IMR-90 (cell line): ENCODE results near the gene PPP6R3. TPM values are rescaled to one million over a fixed set of nuclear protein-coding genes. Genes with fewer than 3 reads are reported as not detected.

Source experiments
- ATAC-seq: fragments of 200-7000 bp; cut with Tn5 transposase; 2 replicates; pipeline ENCODE4 v1.9.1; 2020; ENCODE audit warnings: low read depth, mild to moderate bottlenecking, moderate library complexity
- BruUV-seq: library from RNA; stranded (reverse); fragments of 400-500 nt; replicated peaks from 2 replicates; lab custom pipeline; 2021; lab: Mats Ljungman, UMichigan
- CTCF ChIA-PET: fragments of 300-600 bp; formaldehyde crosslinking; extraction: SDS; loops from one replicate; lab custom pipeline; 2021; ENCODE audit warnings: antibody characterized with exemption; lab: Yijun Ruan, JAX
- POLR2A ChIA-PET: fragments of 300-600 bp; sonication (Branson Sonifier 250); formaldehyde crosslinking; loops from one replicate; lab custom pipeline; 2022; ENCODE audit warnings: antibody characterized with exemption; ENCODE audit not compliant: unreplicated experiment; lab: Charles Lee
- DNase-seq: peaks from one replicate; pipeline ENCODE4 v3.0.0; 2013
- H2AFZ ChIP-seq: replicated peaks from 2 replicates; pipeline ENCODE3; 2013; ENCODE audit warnings: low read length, mild to moderate bottlenecking; ENCODE audit not compliant: poor library complexity
- H2AK5ac ChIP-seq: 2 replicates; pipeline ENCODE4 v1.6.1; 2013; ENCODE audit warnings: low read depth, low read length, inconsistent platforms
- H2AK9ac ChIP-seq: replicated peaks from 2 replicates; pipeline ENCODE3; 2013; ENCODE audit warnings: mild to moderate bottlenecking, low read depth, low read length, moderate library complexity; ENCODE audit not compliant: poor library complexity
- H2BK120ac ChIP-seq: 2 replicates; pipeline ENCODE4 v1.6.1; 2013; ENCODE audit warnings: low read depth, low read length, inconsistent platforms
- H2BK15ac ChIP-seq: 3 replicates; pipeline ENCODE4 v1.6.1; 2013; ENCODE audit warnings: low read depth, low read length, inconsistent platforms
- H2BK20ac ChIP-seq: 2 replicates; pipeline ENCODE4 v1.6.1; 2013; ENCODE audit warnings: low read depth, mild to moderate bottlenecking, inconsistent platforms, low read length, moderate library complexity
- H2BK5ac ChIP-seq: 2 replicates; pipeline ENCODE4 v1.6.1; 2013; ENCODE audit warnings: mild to moderate bottlenecking, low read depth, low read length, inconsistent platforms; ENCODE audit not compliant: poor library complexity, severe bottlenecking
- H3K14ac ChIP-seq: replicated peaks from 2 replicates; pipeline ENCODE4 v1.6.1; 2013; ENCODE audit warnings: low read depth, low read length, inconsistent platforms
- H3K18ac ChIP-seq: 2 replicates; pipeline ENCODE4 v1.6.1; 2013; ENCODE audit warnings: low read depth, low read length, control low read depth
- H3K23ac ChIP-seq: 2 replicates; pipeline ENCODE4 v1.6.1; 2013; ENCODE audit warnings: low read depth, low read length, inconsistent platforms
- H3K27ac ChIP-seq: 2 replicates; pipeline ENCODE4 v1.5.1; 2013; ENCODE audit warnings: mild to moderate bottlenecking, control low read depth, low read length; ENCODE audit not compliant: insufficient read depth
- H3K27me3 ChIP-seq: 2 replicates; pipeline ENCODE4 v1.6.1; 2013; ENCODE audit warnings: low read length; ENCODE audit not compliant: control insufficient read depth, insufficient read depth
- H3K36me3 ChIP-seq: 2 replicates; pipeline ENCODE4 v1.6.1; 2013; ENCODE audit warnings: low read length, mixed read lengths; ENCODE audit not compliant: control insufficient read depth, insufficient read depth
- H3K4ac ChIP-seq: 2 replicates; pipeline ENCODE4 v1.6.1; 2013; ENCODE audit warnings: low read depth, low read length, inconsistent platforms
- H3K4me1 ChIP-seq: 2 replicates; pipeline ENCODE4 v1.6.1; 2013; ENCODE audit warnings: low read length, mixed read lengths; ENCODE audit not compliant: control insufficient read depth, insufficient read depth
- H3K4me2 ChIP-seq: 2 replicates; pipeline ENCODE4 v1.6.1; 2013; ENCODE audit warnings: low read depth, mild to moderate bottlenecking, control low read depth, low read length, moderate library complexity
- H3K4me3 ChIP-seq: 2 replicates; pipeline ENCODE4 v1.5.1; 2013; ENCODE audit warnings: low read depth, mild to moderate bottlenecking, control low read depth, low read length, moderate library complexity; ENCODE audit not compliant: insufficient read depth
- H3K56ac ChIP-seq: 2 replicates; pipeline ENCODE4 v1.6.1; 2013; ENCODE audit warnings: low read length, inconsistent platforms; ENCODE audit not compliant: insufficient read depth; ENCODE audit errors: extremely low read depth
- H3K79me1 ChIP-seq, 2 experiments: 2 replicates each; pipeline ENCODE4 v1.6.1; 2013; ENCODE audit warnings: low read length in 2 of 2, inconsistent platforms in 1 of 2, low read depth in 1 of 2
- H3K9ac ChIP-seq: 2 replicates; pipeline ENCODE4 v1.6.1; 2013; ENCODE audit warnings: low read depth, low read length, control low read depth
- H3K9me1 ChIP-seq: 2 replicates; pipeline ENCODE4 v1.6.1; 2013; ENCODE audit warnings: low read length, inconsistent platforms; ENCODE audit not compliant: insufficient read depth
- H3K9me3 ChIP-seq: 2 replicates; pipeline ENCODE4 v1.6.1; 2013; ENCODE audit warnings: low read length; ENCODE audit not compliant: control insufficient read depth, insufficient read depth
- H4K20me1 ChIP-seq: 2 replicates; pipeline ENCODE4 v1.6.1; 2013; ENCODE audit warnings: low read length, inconsistent platforms; ENCODE audit not compliant: insufficient read depth
- H4K5ac ChIP-seq: 2 replicates; pipeline ENCODE4 v1.6.1; 2013; ENCODE audit warnings: mild to moderate bottlenecking, low read depth, low read length, control low read depth
- H4K8ac ChIP-seq, 2 experiments: 2 replicates each; pipeline ENCODE4 v1.6.1; 2013; ENCODE audit warnings: low read depth in 2 of 2, low read length in 2 of 2, control low read depth in 1 of 2, inconsistent platforms in 1 of 2
- H4K91ac ChIP-seq: 2 replicates; pipeline ENCODE4 v1.6.1; 2013; ENCODE audit warnings: low read depth, low read length, inconsistent platforms; ENCODE audit not compliant: insufficient read depth
- CEBPB ChIP-seq: IDR thresholded peaks from 2 replicates; pipeline ENCODE4 v1.6.1; 2012; ENCODE audit warnings: low read depth, low read length, improper control_type of control experiment
- FOS ChIP-seq: fragments of 150-350 bp; IDR thresholded peaks from 2 replicates; pipeline ENCODE4 v1.6.1; 2016; ENCODE audit warnings: low read depth, low read length
- MXI1 ChIP-seq: IDR thresholded peaks from 2 replicates; pipeline ENCODE4 v1.6.1; 2012; ENCODE audit warnings: low read depth, mild to moderate bottlenecking, low read length, moderate library complexity, borderline replicate concordance
- WGBS, 2 experiments: methylation state at CpG; one replicate each; pipeline versions ENCODE4 v1.1.5 to v1.1.7; 2013; ENCODE audit warnings: missing lambda C conversion rate in 2 of 2; ENCODE audit not compliant: insufficient read length in 1 of 2; ENCODE audit errors: extremely low coverage in 2 of 2; 5-methylcytosine and 5-hydroxymethylcytosine counted together
- dilution Hi-C: fragments of 300-500 bp; cut with HindIII; formaldehyde crosslinking; loops from one replicate; pipeline ENCODE4 v1.14.3; 2018; ENCODE audit warnings: low sequenced_read_pairs; ENCODE audit not compliant: unreplicated experiment
- in situ Hi-C: fragments of 300-500 bp; cut with MboI; formaldehyde crosslinking; loops from 3 replicates; pipeline ENCODE4 v1.14.3; 2019; ENCODE audit warnings: low sequenced_read_pairs, inconsistent platforms, mixed read lengths
- intact Hi-C: fragments of 100-400 bp; cut with micrococcal nuclease; formaldehyde crosslinking; loops from 2 replicates; pipeline ENCODE4 v1.10.0; 2022
- polyA plus RNA-seq, 3 experiments: library from polyadenylated mRNA; depleted of rRNA; stranded (reverse); fragments of >200 nt; gene quantifications; 2 replicates each; pipeline ENCODE4 v1.2.3, GENCODE V29; 2012; ENCODE audit warnings: low replicate concordance in 1 of 3
- total RNA-seq: library from RNA; depleted of rRNA; stranded (reverse); fragments of >200 nt; gene quantifications from 2 replicates; pipeline ENCODE4 v1.2.3, GENCODE V29; 2012

PPP6R3 gene
- total and polyA plus RNA-seq, 2 of the 4 experiments (the other 2 are of a cell fraction), result 29.0 to 123 TPM

DNA sequence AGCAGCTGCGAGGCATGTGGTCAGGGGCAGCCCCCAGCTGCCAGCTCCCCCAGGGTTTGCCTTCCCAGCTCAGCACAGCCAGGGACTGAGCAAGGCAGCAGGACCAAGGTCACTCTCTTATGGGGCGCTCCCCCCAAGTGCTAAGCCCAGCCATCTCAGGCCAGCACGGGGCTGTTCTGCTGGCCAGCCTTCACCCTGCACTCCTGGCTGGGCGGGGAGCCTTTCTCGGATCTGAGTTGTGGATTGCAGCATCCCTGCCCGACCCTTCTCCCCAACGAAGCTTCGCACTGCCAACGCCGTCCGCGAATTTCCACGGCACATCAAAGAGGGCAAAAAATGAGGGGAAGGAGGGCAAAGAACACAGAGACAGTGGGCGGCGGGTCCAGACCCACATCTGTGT, 181.3 kb downstream of the PPP6R3 start:
- Histone ChIP-seq H2AK5ac (no peak overlapping the region), H3K18ac (no peak overlapping the region), H2BK5ac (no peak overlapping the region), H3K9me3 (peaks cover 2% of the 10 kb centered on the region), H2AK9ac (no peak overlapping the region), H3K4me2 (no peak overlapping the region), H3K4me3 (no peak overlapping the region), H2AFZ (no peak overlapping the region), H3K27me3 (peaks cover 29% of the 10 kb centered on the region), H3K23ac (no peak overlapping the region), H2BK20ac (no peak overlapping the region), H3K4ac (no peak overlapping the region), H4K20me1 (no peaks in the 10 kb centered on the region), H2BK15ac (no peak overlapping the region), H4K5ac (no peak overlapping the region), H3K36me3 (no peaks in the 10 kb centered on the region), H3K79me1 (no peaks in the 10 kb centered on the region), H3K56ac (no peak overlapping the region), H3K9ac (no peak overlapping the region), H3K14ac (no peak overlapping the region), H2BK120ac (no peak overlapping the region), H4K8ac (no peak overlapping the region), H3K4me1 (no peaks in the 10 kb centered on the region), H3K27ac (no peak overlapping the region), H3K9me1 (no peaks in the 10 kb centered on the region), H4K91ac (no peak overlapping the region)
- ChIA-PET CTCF (no interaction called here), POLR2A (no interaction called here)
- intact Hi-C loops (no loop called here), in situ Hi-C loops (no loop called here), dilution Hi-C loops (no loop called here)
- no peak for DNase-seq
- WGBS, 2 experiments, result no CpG with 5 or more reads among the region's 15 CpGs
- no TSS peak for BruUV-seq
- no peak for ATAC-seq
- TF ChIP-seq MXI1 (no peak), FOS (no peak), CEBPB (no peak)
